GM12864 (cell line): ENCODE results near the gene KIAA0930.

Experiments used
- DNase-seq: peaks from one replicate; pipeline ENCODE4 v3.0.0-alpha.2; 2011; ENCODE audit warnings: low read depth
- H3K4me3 ChIP-seq: 2 replicates; pipeline ENCODE4 v1.5.1; 2011; ENCODE audit warnings: mild to moderate bottlenecking, low read depth, low read length, control low read depth
- CTCF ChIP-seq: IDR thresholded peaks from 2 replicates; pipeline ENCODE4 v1.5.1; 2011; ENCODE audit warnings: low read depth, mild to moderate bottlenecking, moderate library complexity, low read length, control low read depth, inconsistent platforms; ENCODE audit errors: missing control alignments

The KIAA0930 gene

GRCh38 chr22:45240104-45240809 is 437 bp downstream of the KIAA0930 start:
- DNase-seq, result no peak
- TF ChIP-seq CTCF, result no peak
- peak overlapping the region; percentile 61 for H3K4me3 ChIP-seq

- peak overlapping the region; percentile 61 for H3K4me3 ChIP-seq
- no peak for TF ChIP-seq CTCF
- no peak for DNase-seq
Observed at GRCh38 chr22:45239681-45240051, 1.0 kb downstream of the KIAA0930 start.

GRCh38 chr22:45238957-45239680 is 1.6 kb downstream of the KIAA0930 start:
- peak overlapping the region; percentile 61 for H3K4me3 ChIP-seq
- TF ChIP-seq CTCF, result no peak
- DNase-seq, result no peak

GRCh38 chr22:45238076-45238956 is 2.4 kb downstream of the KIAA0930 start:
- no peak for TF ChIP-seq CTCF
- DNase-seq, result no peak
- no peak overlapping the region for H3K4me3 ChIP-seq

GRCh38 chr22:45237065-45237990 is 3.4 kb downstream of the KIAA0930 start:
- TF ChIP-seq CTCF, result no peak
- no peak overlapping the region for H3K4me3 ChIP-seq
- DNase-seq, result no peak

- no peak for DNase-seq
- peak overlapping the region; percentile 30 for H3K4me3 ChIP-seq
- TF ChIP-seq CTCF, result no peak
Observed at GRCh38 chr22:45235851-45236342, 4.8 kb downstream of the KIAA0930 start.
